Endothelial cell of umbilical vein (primary cell): ENCODE results near the gene SRPK1. TPM values are rescaled to one million over a fixed set of nuclear protein-coding genes. Genes with fewer than 3 reads are reported as not detected.
A peak's percentile ranks its signal among the peaks of the same experiment; 100 is the strongest.

Experiments
- BruUV-seq: library from RNA; stranded (reverse); fragments of 400-500 nt; replicated peaks from 2 replicates; lab custom pipeline; 2021; lab: Mats Ljungman, UMichigan
- CTCF ChIA-PET: fragments of 300-600, 350-600 bp; sonication (Branson Sonifier 250); formaldehyde crosslinking; loops from one replicate; lab custom pipeline; 2021; ENCODE audit warnings: antibody characterized with exemption, inconsistent platforms; lab: Charles Lee
- POLR2A ChIA-PET: fragments of 300-600, 350-600 bp; sonication (Branson Sonifier 250); formaldehyde crosslinking; loops from one replicate; lab custom pipeline; 2021; ENCODE audit warnings: antibody characterized with exemption, inconsistent platforms; lab: Charles Lee
- DNase-seq: peaks from one replicate; pipeline ENCODE4 v3.0.0-alpha.2; 2011; ENCODE audit warnings: low read depth, low spot score
- FAIRE-seq: peaks from 2 replicates; lab custom pipeline; 2011; peaks lifted over from hg19 to GRCh38; lab: Jason Lieb, UNC
- H2AFZ ChIP-seq: 2 replicates; pipeline ENCODE4 v1.6.0; 2012; ENCODE audit warnings: low read depth, low read length, control low read depth, inconsistent platforms
- H3K27ac ChIP-seq: 2 replicates; pipeline ENCODE4 v1.5.1; 2011; ENCODE audit warnings: low read depth, mild to moderate bottlenecking, control low read depth, low read length, moderate library complexity; ENCODE audit not compliant: insufficient read depth
- H3K27me3 ChIP-seq, 2 experiments: 2 replicates each; pipeline versions ENCODE4 v1.6.0 to v1.6.1; 2011; ENCODE audit warnings: low read length in 2 of 2, mixed read lengths in 1 of 2; ENCODE audit not compliant: control insufficient read depth in 2 of 2, insufficient read depth in 2 of 2
- H3K36me3 ChIP-seq, 2 experiments: 2 replicates in 1 of 2; 3 replicates in 1 of 2; pipeline ENCODE4 v1.5.1; 2011; ENCODE audit warnings: low read length in 2 of 2, mild to moderate bottlenecking in 1 of 2, moderate library complexity in 1 of 2; ENCODE audit not compliant: control insufficient read depth in 2 of 2, insufficient read depth in 2 of 2; ENCODE audit errors: extremely low read depth in 1 of 2
- H3K4me1 ChIP-seq: 3 replicates; pipeline ENCODE4 v1.5.1; 2011; ENCODE audit warnings: mild to moderate bottlenecking, low read length; ENCODE audit not compliant: control insufficient read depth, insufficient read depth; ENCODE audit errors: extremely low read depth
- H3K4me2 ChIP-seq: 2 replicates; pipeline ENCODE4 v1.6.1; 2011; ENCODE audit warnings: low read length, control low read depth, mixed read lengths; ENCODE audit not compliant: insufficient read depth
- H3K4me3 ChIP-seq, 3 experiments: fragments of 200-600 bp in 1 of 3; sonication (generic), shearing (Covaris generic) in 1 of 3; replicated peaks in 1 of 3; 2 replicates each; pipeline ENCODE4 v1.5.1; 2011 to 2016; ENCODE audit warnings: control low read depth in 3 of 3, low read length in 3 of 3, mild to moderate bottlenecking in 2 of 3, inconsistent platforms in 1 of 3, low read depth in 1 of 3, moderate library complexity in 1 of 3; ENCODE audit not compliant: insufficient read depth in 1 of 3
- H3K79me2 ChIP-seq: 2 replicates; pipeline ENCODE4 v1.6.0; 2012; ENCODE audit warnings: low read length, inconsistent platforms; ENCODE audit not compliant: control insufficient read depth, insufficient read depth
- H3K9ac ChIP-seq: replicated peaks from 2 replicates; pipeline ENCODE3; 2011; ENCODE audit warnings: low read length, control low read depth; ENCODE audit not compliant: insufficient read depth; ENCODE audit errors: extremely low read depth
- H3K9me1 ChIP-seq: replicated peaks from 3 replicates; pipeline ENCODE4 v1.6.0; 2011; ENCODE audit warnings: mild to moderate bottlenecking, low read length; ENCODE audit not compliant: control insufficient read depth, insufficient read depth; ENCODE audit errors: extremely low read depth
- H3K9me3 ChIP-seq: replicated peaks from 2 replicates; pipeline ENCODE4 v1.5.1; 2012; ENCODE audit warnings: low read length, inconsistent platforms; ENCODE audit not compliant: control insufficient read depth, insufficient read depth
- H4K20me1 ChIP-seq: replicated peaks from 2 replicates; pipeline ENCODE3; 2011; ENCODE audit warnings: mild to moderate bottlenecking, low read length; ENCODE audit not compliant: control insufficient read depth, insufficient read depth; ENCODE audit errors: extremely low read depth
- EZH2 ChIP-seq: IDR thresholded peaks from 2 replicates; pipeline ENCODE4 v1.6.1; 2012; ENCODE audit warnings: borderline replicate concordance, low read depth, mild to moderate bottlenecking, moderate library complexity, low read length, inconsistent platforms; ENCODE audit not compliant: severe bottlenecking
- FOS ChIP-seq: IDR thresholded peaks from 2 replicates; pipeline ENCODE4 v1.6.1; 2011; ENCODE audit warnings: mild to moderate bottlenecking, low read length, moderate library complexity, borderline replicate concordance; ENCODE audit not compliant: insufficient read depth
- GATA2 ChIP-seq: IDR thresholded peaks from 2 replicates; pipeline ENCODE4 v1.7.0; 2011; ENCODE audit warnings: low read depth, mild to moderate bottlenecking, moderate library complexity, mixed read lengths, low read length; ENCODE audit not compliant: insufficient read length, insufficient read depth
- JUN ChIP-seq: IDR thresholded peaks from 2 replicates; pipeline ENCODE4 v1.6.1; 2011; ENCODE audit warnings: borderline replicate concordance, low read depth; ENCODE audit not compliant: insufficient read length, insufficient read depth
- MYC ChIP-seq: IDR thresholded peaks from one replicate; pipeline ENCODE4 v1.6.1; 2011; ENCODE audit warnings: mild to moderate bottlenecking, low read depth, low read length
- POLR2A ChIP-seq: IDR thresholded peaks from 2 replicates; pipeline ENCODE4 v1.6.1; 2012; ENCODE audit warnings: low read depth, mild to moderate bottlenecking, control low read depth, low read length
- POLR2AphosphoS5 ChIP-seq: IDR thresholded peaks from 2 replicates; pipeline ENCODE4 v1.6.1; 2012; ENCODE audit warnings: low read depth, mild to moderate bottlenecking, control low read depth, low read length, moderate library complexity; ENCODE audit not compliant: insufficient read depth
- dilution Hi-C: fragments of 300-500 bp; cut with MboI; formaldehyde crosslinking; loops from one replicate; pipeline ENCODE4 v1.15.0; 2019; ENCODE audit warnings: low sequenced_read_pairs; ENCODE audit not compliant: extremely low pct_ligation_motif_present
- intact Hi-C: fragments of 100-400 bp; cut with micrococcal nuclease; formaldehyde crosslinking; loops from one replicate; pipeline ENCODE4 v1.10.0; 2022
- polyA plus RNA-seq, 4 experiments: library from polyadenylated mRNA; depleted of rRNA in 3 of 4; stranded (reverse) in 3 of 4; unstranded in 1 of 4; fragments of >200 nt; gene quantifications; 2 replicates each; pipeline versions ENCODE4 v1.2.1 to v1.2.3, GENCODE V29; 2011 to 2012; ENCODE audit warnings: missing spikeins in 1 of 4
- total RNA-seq: library from RNA; stranded (reverse); gene quantifications from 2 replicates; pipeline ENCODE4 v1.2.3, GENCODE V29; 2021
- TF ChIP-seq, protein P1 (sequence below): IDR thresholded peaks from 2 replicates; pipeline ENCODE4 v1.6.1; 2011; ENCODE audit not compliant: insufficient read depth, insufficient read length
- TF ChIP-seq, protein P2 (sequence below), 2 donors: IDR thresholded peaks; 1 replicate in 1 of 2; 2 replicates in 1 of 2; pipeline ENCODE4 v1.5.1; 2011; ENCODE audit warnings: low read length in 2 of 2, mild to moderate bottlenecking in 2 of 2, moderate library complexity in 2 of 2, control low read depth in 1 of 2, inconsistent platforms in 1 of 2, low read depth in 1 of 2; ENCODE audit not compliant: insufficient read depth in 1 of 2; ENCODE audit errors: extremely low read depth in 1 of 2

Gene SRPK1
- total and polyA plus RNA-seq, 2 donors (not counting 3 experiments of a cell fraction or from before 2014, with no cell fraction given), result 18.9 to 72.7 TPM

DNA sequence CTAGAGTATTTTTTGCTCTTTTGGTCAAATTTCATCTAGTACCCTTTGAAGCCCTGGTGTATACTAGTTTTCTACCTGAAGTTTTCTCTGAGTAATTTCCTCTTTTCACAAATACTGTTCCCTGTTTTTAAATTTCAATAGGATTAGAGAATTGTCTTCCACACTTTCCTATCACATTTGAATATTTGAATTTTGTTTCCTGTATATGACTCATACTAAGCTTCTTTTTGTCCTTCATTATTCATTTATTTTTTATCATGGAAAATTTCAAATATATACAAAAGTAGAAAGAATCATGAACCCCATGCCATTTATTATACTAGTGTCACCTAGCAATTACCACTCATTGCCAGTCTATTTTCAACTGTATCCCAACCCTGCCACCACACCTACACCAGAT lies 63.0 kb downstream of the SRPK1 start:
- Histone ChIP-seq H3K4me2 (peak overlapping the region; percentile 22), H3K9me3 (no peaks in the 10 kb centered on the region), H3K4me3 (no peak overlapping the region), H3K79me2 (no peaks in the 10 kb centered on the region), H3K36me3 (peaks cover 11 to 22% of the 10 kb centered on the region in 2 experiments), H3K4me1 (peaks cover 10% of the 10 kb centered on the region), H3K27me3 (no peaks in the 10 kb centered on the region), H2AFZ (no peak overlapping the region), H3K27ac (no peak overlapping the region), H3K9me1 (no peaks in the 10 kb centered on the region), H3K9ac (no peak overlapping the region), H4K20me1 (no peaks in the 10 kb centered on the region)
- dilution Hi-C loops, result no loop called here
- FAIRE-seq (no peak), DNase-seq (peak; percentile 4)
- BruUV-seq, result no TSS peak
- intact Hi-C loops, result no loop called here
- POLR2A ChIA-PET, result no interaction called here
- CTCF ChIA-PET, result interaction anchor here (0.6 to 0.9 kb wide), 2 partner anchors 28 to 335 kb away, joined by 3 read pairs; no protein-coding TSS in a partner anchor
- TF ChIP-seq GATA2 (no peak), EZH2 (no peak), POLR2A (no peak), FOS (peak; percentile 50), POLR2AphosphoS5 (no peak)

- FAIRE-seq, result no peak
- no peaks in the 10 kb centered on the region for H3K79me2 ChIP-seq
- H3K27ac ChIP-seq, result no peak overlapping the region
- dilution Hi-C loops (no loop called here), intact Hi-C loops (no loop called here)
- H3K27me3 ChIP-seq, result no peaks in the 10 kb centered on the region
- H2AFZ ChIP-seq, result no peak overlapping the region
- no peaks in the 10 kb centered on the region for H3K9me3 ChIP-seq
- ChIA-PET POLR2A (no interaction called here), CTCF (no interaction called here)
- H3K9me1 ChIP-seq, result no peaks in the 10 kb centered on the region
- peaks cover 6 to 21% of the 10 kb centered on the region in 2 experiments for H3K36me3 ChIP-seq
- peaks cover 10% of the 10 kb centered on the region for H3K4me1 ChIP-seq
- H3K4me2 ChIP-seq, result no peak overlapping the region
- H3K9ac ChIP-seq, result no peak overlapping the region
- H3K4me3 ChIP-seq, result no peak overlapping the region
- TF ChIP-seq POLR2AphosphoS5 (no peak), FOS (no peak), JUN (no peak), EZH2 (no peak), GATA2 (no peak), POLR2A (no peak), MYC (no peak)
- TF ChIP-seq, protein P1, sequence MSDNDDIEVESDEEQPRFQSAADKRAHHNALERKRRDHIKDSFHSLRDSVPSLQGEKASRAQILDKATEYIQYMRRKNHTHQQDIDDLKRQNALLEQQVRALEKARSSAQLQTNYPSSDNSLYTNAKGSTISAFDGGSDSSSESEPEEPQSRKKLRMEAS, result no peak
- TF ChIP-seq, protein P2, sequence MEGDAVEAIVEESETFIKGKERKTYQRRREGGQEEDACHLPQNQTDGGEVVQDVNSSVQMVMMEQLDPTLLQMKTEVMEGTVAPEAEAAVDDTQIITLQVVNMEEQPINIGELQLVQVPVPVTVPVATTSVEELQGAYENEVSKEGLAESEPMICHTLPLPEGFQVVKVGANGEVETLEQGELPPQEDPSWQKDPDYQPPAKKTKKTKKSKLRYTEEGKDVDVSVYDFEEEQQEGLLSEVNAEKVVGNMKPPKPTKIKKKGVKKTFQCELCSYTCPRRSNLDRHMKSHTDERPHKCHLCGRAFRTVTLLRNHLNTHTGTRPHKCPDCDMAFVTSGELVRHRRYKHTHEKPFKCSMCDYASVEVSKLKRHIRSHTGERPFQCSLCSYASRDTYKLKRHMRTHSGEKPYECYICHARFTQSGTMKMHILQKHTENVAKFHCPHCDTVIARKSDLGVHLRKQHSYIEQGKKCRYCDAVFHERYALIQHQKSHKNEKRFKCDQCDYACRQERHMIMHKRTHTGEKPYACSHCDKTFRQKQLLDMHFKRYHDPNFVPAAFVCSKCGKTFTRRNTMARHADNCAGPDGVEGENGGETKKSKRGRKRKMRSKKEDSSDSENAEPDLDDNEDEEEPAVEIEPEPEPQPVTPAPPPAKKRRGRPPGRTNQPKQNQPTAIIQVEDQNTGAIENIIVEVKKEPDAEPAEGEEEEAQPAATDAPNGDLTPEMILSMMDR (IDR thresholded peaks at IDR 0.05; ENCODE audit: extremely low read depth in 1 of 2, insufficient read depth in 1 of 2, low read depth in 1 of 2, low read length in 2 of 2), result no peak
- DNase-seq, result no peak
- no TSS peak for BruUV-seq
- no peaks in the 10 kb centered on the region for H4K20me1 ChIP-seq
Measured at GRCh38 chr6:35856250-35856649, 64.6 kb downstream of the SRPK1 start.
